GM10847 (cell line): ENCODE measurements around the gene HOXB1.

Experiments
- POLR2A ChIP-seq: IDR thresholded peaks from 2 replicates; pipeline ENCODE4 v1.6.1; 2011; ENCODE audit not compliant: insufficient read length; ENCODE audit errors: extremely low read depth

The HOXB1 gene

DNA sequence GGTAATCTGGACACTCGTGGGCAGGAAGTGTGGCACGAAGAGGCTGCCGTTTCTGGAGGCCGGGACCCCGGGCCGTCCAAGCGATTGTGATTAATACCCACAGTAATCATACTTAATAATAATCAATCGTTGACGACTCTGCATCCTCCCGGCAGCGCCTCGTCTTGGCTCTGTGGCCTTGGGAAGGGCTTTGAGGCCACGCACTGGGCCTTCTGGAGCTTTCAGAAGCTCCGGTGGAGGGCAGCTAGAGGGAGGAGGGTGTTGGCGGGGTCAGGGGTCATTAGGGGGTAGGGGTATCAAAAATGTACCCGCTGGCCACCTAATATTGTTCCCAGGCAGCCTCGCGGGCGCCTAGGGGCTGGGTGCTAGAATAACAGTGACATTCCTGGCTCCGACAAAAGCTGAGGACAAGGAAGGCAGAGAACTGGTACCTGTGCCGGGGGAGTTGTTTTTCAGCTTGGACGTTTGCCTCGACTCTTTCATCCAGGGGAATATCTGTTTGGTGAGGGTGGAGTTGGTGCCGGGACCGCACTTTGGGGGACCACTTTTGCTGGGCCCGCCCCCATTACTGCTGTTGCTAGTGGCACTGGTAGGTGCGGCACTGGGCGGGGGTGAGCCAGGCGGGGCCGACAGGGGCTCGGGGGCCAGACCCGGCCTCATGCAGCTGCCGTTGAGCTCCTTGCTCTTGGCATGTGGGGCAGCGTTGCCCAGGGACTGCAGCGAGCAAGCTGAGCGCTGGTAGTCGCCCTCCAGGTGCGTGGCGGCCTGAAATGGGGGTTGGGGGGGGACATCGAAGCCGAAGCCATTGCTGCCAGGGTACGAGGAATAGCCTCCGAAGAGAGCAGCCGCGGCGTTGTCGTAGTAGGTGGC lies 21.0 kb upstream of the HOXB1 start:
- TF ChIP-seq POLR2A = no peak

DNA sequence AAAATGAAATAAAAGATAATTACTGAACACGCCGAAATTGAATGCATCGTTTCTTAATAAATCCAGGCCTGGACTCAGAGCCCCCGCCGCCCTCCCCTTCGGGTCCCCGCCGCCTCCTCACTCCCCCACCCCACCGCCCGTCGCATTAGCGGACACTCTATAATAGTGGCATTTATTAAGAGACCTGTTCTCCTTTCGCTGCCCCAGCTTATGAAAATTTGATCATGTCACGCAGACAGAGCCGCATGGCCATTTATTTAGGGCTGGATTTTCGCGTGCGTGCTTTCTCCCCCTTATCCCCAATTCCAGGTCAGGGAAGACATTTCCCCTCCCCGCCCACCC lies 20.4 kb upstream of the HOXB1 start:
- TF ChIP-seq POLR2A = no peak

DNA sequence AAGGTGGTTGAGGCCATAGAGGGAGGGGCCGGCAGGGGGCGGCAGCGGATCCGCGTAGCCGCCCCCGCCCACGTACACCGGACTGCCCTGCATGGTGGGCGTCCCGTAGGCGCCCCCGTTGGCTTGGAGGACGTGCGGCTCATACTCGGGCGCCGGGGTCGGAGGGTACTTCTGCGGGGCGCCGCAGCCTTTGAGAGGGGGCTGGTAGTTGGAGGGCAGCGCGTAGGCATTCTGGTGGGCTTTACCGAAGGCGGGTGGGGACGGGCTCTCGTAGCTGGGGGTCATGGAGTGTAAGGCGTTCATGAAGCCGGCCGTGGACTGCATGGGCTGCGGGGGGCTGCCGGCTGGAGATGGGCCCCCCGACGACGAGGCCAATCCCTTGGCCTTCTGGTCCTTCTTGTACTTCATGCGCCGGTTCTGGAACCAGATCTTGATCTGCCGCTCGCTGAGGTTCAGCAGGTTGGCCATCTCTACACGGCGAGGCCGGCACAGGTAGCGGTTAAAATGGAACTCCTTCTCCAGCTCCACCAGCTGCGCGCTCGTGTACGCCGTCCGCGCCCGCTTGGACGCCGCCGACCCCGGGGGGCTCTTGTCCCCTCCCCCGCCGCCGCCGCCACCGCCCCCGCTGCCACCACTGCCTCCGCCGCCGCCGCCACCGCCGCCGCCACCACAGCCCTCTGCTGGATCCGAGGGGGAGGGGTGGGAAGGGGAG lies 19.8 kb upstream of the HOXB1 start:
- TF ChIP-seq POLR2A = no peak

DNA sequence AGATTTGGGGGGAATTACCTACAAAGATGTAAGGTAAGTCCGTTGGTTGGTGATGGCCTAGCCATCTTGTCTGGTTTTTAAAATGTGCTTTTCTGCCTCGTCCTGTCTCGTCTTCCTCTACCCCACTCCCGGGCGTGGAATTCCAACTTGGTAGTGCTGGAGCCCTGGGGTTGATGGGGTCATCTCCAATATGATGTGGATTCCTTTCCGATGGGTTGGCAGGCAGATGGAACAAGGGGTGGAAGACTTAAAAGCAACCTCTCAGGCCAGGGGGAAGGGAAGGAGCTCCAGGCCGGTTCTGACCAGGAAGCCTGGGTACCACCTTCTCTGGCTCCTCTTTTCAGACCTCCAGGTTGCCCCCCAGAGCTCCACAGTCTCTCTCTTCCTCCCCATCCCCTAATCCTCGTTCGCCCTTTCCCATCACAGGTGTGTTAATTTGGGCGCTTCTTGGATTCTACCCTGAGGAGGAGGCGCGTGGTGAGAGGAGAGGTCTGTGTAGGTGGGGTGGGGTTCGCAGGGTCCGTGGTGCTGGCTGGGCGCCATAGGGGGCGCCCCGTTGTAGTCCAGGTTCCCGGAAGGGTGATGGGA lies 19.2 kb upstream of the HOXB1 start:
- no peak for TF ChIP-seq POLR2A

DNA sequence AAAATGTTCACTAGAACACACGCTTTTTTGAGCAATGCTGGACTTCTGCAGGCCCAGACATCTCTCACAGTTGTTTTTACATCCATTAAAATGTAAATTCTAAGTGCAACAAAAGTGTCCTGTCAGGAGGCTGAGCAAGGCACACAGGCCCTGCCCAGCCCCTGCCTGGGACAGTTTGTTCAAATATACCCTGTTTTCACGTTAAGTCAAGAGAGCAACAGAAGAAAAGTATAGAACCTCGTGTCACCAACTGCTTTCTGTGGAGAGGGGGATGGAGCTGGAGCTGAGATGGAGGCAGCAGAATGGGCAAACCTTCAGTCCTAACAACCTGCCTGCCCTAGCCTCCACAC lies 18.4 kb upstream of the HOXB1 start:
- TF ChIP-seq POLR2A = no peak

DNA sequence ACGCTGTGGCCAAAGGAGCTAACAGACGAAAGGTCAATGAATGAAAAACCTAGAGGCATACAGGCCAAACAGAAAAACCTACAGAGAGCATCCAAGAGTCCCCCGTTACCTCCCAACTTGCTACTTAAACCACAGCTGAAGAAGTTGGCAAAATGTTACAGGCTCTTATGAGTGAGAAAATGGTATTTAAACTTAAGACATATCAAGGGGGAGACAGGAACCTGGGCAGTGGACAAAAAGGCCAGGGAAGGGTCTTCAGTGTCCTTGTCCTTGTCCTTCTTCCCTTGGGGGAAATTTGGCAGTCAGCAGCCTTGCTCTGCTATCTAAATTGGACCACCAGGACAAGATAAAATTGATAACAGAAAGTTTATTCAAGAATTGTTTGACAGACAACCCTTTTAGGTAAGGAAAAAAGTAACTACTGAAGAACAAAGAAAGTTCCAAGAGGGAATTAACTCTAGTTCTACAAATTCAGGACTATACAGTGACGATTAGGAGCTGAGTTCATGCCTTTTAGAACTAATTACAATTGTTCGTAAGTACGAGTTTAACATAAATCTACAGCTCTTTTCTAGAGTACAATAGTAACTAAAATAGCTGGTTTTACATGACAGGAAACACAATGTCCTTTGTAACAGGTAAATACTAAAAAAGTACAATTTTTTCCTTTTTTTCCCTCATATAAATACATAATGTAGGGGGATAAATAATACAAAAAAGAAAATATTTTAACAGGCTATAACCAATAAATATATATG lies 17.9 kb upstream of the HOXB1 start:
- TF ChIP-seq POLR2A = no peak

DNA sequence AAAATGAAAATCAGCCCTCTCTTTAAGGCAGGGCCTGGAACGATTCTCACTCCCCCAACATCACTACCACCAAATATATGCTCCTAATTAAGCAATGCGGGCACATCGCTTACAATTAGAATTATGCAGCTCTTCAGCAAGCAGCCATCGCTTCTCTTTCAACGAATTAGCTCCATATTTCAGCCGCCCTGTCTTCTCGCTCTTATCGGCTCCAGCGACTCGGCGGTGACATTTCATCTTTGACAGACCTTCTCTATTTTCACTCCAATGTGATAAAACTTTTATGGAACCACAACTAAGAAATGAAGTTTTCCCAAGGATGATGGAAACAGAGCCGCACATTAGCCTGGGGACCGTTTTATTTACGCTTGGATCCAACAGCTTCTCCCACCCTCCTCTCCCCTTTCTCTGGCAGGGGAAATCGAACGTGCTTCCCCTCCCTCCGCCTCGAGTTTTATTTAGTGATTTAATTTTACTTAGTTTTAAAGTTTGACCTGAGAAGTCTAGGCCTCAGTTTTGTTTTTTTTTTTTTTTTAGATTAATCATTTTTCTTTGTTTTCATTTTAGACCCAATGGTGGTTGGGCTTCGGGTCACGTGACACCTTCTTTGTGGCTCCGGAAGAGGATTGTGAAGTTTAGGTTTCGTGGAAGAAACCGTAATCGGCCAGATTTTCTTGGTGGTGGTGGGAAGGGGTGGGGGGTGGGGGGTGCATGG lies 17.2 kb upstream of the HOXB1 start:
- TF ChIP-seq POLR2A = no peak

DNA sequence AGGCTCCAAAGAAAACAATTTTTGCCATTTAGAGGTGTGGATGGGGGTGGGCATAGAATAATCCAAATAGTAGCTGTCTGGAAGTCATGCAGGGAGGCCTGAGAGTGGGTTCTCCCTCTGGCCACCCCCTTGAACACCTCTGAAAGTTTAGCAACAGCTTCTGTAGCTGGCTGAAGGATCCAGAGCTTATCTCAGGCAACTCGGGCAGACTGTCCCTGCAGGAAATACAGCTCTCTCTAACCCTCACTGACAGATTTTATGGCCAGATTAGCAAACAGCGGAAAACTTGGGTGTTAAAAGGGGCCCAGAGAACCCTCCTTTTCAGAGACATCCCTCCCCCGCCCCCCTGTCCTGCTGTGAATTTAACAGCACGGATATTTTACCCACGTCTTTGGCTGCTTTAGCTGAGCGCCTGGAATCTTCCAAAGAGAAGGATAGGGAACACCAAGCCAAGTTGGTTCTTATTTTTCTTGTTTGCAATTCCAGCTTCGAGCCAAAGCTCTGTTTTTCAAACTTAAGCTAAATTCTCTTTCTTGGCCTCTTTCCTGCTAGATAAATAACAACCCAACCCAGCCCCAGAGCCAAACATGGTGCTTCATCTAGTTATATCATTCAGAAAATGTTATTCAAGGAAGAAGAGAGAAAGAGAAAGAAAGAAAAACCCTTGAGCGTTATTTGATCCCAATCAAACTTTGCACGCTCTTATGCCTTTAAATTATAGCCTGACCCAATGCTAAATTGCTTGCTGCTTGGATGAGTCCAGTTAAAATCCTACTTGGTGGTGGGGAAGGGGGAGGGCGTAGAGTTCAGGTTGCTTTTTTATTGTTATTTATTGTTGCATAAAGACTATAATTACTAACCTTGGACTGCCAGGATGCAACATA lies 16.4 kb upstream of the HOXB1 start:
- TF ChIP-seq POLR2A = no peak

DNA sequence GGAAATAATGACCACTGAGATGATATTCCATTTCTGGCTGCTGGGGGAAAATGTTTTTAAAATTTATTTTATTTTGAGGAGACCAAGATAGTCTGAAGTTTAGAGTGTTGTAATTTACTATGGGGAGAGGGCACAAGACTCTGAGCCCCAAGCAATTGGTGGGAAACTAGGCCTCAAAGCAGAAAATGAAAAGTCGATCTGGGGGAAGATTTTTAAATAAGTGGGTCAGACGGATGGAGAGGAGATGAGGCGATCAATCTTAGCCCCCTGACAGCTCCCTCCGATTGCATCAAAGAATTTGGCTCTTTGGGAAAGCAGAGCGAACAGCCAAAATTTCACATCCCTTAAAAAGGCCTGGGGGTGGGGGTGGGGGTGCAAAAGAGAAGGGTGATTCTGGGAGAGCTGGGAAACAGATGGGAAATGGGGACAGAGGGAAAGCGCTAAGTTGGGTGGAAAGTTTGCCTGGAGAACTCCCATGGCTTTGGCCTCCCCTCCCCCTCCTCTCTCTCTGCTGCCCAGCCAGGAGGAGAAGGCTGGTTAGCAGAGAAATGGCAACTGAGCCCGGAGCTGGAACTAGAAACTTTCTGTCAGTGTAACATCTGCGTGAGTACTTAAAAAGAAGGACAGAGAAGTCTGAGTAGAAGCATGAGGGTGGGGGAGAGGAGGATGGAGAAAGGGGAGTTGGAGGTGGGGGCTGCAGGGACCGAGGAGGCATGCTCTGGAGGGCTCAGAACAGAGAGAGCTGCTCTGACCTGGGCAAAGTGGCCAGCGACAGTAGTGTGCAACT lies 15.5 kb upstream of the HOXB1 start:
- TF ChIP-seq POLR2A = no peak

DNA sequence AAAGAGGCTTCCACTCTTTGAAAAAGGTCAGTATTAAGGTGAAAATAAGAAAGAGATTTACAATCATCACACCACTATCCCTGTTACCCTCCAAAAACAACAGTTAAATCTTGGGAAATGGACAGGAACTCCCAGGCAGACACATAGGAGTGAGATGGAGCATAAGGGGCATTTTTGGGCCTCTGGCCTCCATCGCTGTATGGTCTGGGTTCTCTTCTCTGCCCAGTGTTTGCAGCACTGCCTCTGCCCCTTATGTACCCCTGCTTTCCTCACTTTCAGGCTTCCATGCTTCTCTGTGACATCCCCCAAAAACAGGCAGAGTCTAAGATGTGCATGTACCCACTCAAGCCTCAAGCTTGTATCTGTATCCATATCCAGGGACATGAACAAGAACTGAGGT lies 14.7 kb upstream of the HOXB1 start:
- TF ChIP-seq POLR2A = no peak

DNA sequence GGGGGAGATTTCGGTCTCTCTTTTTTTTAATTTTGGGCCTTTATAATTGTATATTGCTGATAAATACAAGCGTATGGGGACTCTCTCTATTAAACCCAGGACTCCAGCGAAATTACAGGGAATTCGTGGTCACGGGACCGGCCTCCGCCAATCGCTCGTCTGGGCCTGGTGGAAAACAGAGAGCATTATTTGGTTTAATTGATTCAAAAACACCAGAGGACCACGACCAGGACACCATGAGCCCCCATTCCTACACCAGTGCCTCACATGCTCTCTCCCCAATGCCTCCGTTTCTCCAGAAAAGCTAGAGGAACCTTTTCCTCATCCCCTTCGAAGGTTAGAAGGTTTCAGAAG lies 14.2 kb upstream of the HOXB1 start, which contains the start of gene HOXB2:
Gene HOXB2, minus strand, starts transcription at position 88 of the 354 bp plus-strand sequence. CDS start 198 bp downstream, outside the sequence.
- no peak for TF ChIP-seq POLR2A

DNA sequence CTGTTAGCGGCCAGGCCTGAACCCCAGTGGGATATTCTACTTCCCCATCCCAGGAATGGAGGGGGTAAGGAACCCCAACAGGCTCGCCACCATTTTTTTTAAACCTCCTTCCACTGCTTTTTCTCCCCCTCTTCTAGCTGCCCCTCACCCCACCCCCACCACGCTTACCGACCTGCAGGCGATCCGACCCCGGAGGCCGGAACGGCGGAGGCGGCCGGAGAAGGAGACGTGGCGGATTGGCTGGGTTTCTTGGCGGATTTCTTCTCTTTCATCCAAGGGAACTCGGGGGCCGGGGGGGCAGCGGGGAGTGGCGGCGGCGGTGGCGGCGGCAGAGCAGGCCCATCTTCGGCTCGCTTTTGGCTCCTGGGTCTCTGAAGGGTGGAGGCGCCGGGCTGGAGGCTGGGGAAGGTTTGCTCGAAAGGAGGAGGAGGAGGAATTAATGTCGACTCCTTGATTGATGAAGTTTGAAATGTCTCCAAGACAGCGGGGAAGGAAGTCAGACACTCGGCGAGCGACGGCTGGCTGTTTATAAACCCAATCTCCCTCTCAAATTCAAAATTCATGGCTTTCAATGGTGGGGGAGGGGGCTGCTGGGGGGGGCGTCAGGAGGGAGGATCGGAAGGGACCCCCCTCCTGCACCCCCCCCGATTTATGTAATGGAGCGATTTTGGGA lies 13.7 kb upstream of the HOXB1 start:
- TF ChIP-seq POLR2A = peak; percentile 20
